SH-SY5Y (cell line): ENCODE results near the gene CACHD1.

Source experiments
- GATA2 ChIP-seq: IDR thresholded peaks from 2 replicates; pipeline ENCODE4 v1.6.1; 2011; ENCODE audit warnings: mild to moderate bottlenecking, low read depth, low read length
- GATA3 ChIP-seq: IDR thresholded peaks from 2 replicates; pipeline ENCODE4 v1.6.1; 2011; ENCODE audit warnings: low read depth, mild to moderate bottlenecking, low read length, moderate library complexity

GRCh38 chr1:64543831-64544230 is 73.9 kb downstream of the CACHD1 start:
- TF ChIP-seq GATA2 = no peak
- no peak for TF ChIP-seq GATA3
